Tibial nerve (tissue), 4 donors: Measurements from ENCODE around the gene CREB3L1. TPM values are rescaled to one million over a fixed set of nuclear protein-coding genes. Genes with fewer than 3 reads are reported as not detected.

Experiments used
- DNase-seq, 2 donors: peaks; one replicate each; pipeline ENCODE4 v3.0.0-alpha.2; 2019; ENCODE audit warnings: low spot score in 2 of 2
- H3K27ac ChIP-seq, 4 donors: fragments of 200-600 bp; sonication (generic) in 3 of 4; one replicate each; pipeline ENCODE4 v1.5.1; 2017 to 2019; ENCODE audit warnings: mild to moderate bottlenecking in 1 of 4
- H3K27me3 ChIP-seq, 2 donors: fragments of 200-600 bp; sonication (generic) in 1 of 2; one replicate each; pipeline versions ENCODE4 v1.5.1 to v1.6.0; 2017 to 2019
- H3K36me3 ChIP-seq, 3 donors: fragments of 200-600 bp; sonication (generic); one replicate each; pipeline ENCODE4 v1.5.1; 2018 to 2019
- H3K4me1 ChIP-seq, 4 donors: fragments of 200-600 bp; sonication (generic) in 3 of 4; one replicate each; pipeline ENCODE4 v1.5.1; 2017 to 2019
- H3K4me3 ChIP-seq, 4 donors: fragments of 200-600 bp; sonication (generic) in 3 of 4; one replicate each; pipeline ENCODE4 v1.5.1; 2017 to 2019; ENCODE audit warnings: mild to moderate bottlenecking in 1 of 4, moderate library complexity in 1 of 4
- H3K9me3 ChIP-seq, 4 donors: fragments of 200-600 bp; sonication (generic) in 3 of 4; one replicate each; pipeline ENCODE4 v1.5.1; 2017 to 2019
- CTCF ChIP-seq, 5 experiments: fragments of 200-600 bp in 3 of 5; fragments of 450-650 bp in 2 of 5; sonication (generic) in 3 of 5; IDR thresholded peaks; one replicate each; pipeline ENCODE4 v1.5.1; 2016 to 2019; ENCODE audit warnings: antibody characterized with exemption in 5 of 5, mild to moderate bottlenecking in 3 of 5, moderate library complexity in 2 of 5
- EP300 ChIP-seq, 2 donors: sonication (generic); formaldehyde crosslinking; IDR thresholded peaks; one replicate each; pipeline ENCODE4 v1.6.1; 2017; ENCODE audit warnings: antibody characterized with exemption in 2 of 2, mild to moderate bottlenecking in 1 of 2
- POLR2A ChIP-seq, 2 donors: fragments of 450-650 bp; IDR thresholded peaks; one replicate each; pipeline ENCODE4 v1.6.1; 2017; ENCODE audit warnings: antibody characterized with exemption in 2 of 2, mild to moderate bottlenecking in 2 of 2, moderate library complexity in 2 of 2
- WGBS, 2 donors: methylation state at CpG; one replicate each; pipeline ENCODE4 v1.1.5; 2018; 5-methylcytosine and 5-hydroxymethylcytosine counted together
- total RNA-seq, 4 donors: library from RNA; depleted of rRNA; stranded (reverse); fragments of >200 nt; gene quantifications; one replicate each; pipeline ENCODE4 v1.1.0, GENCODE V29; 2016

Gene CREB3L1
- total RNA-seq, 4 donors from 2014 or later = 2.0 to 6.9 (median 3.4) TPM

DNA sequence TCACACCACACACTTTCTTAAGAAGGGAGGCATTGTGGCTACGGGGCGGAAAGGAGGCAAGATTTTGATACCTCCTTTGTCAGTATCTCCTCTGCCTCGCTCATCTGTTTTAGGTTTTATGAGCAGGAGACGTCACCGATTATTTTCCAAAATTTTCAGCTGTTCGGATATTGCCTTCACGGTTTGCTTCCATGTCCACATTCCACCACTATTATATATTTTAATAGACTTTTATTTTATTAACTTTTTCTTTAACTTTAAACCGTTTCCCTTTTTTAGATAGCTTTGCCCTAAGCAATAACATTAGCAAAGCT, 33.7 kb upstream of the CREB3L1 start:
- Histone ChIP-seq H3K27me3 (peaks cover 0 to 3% of the 10 kb centered on the region in 2 donors), H3K4me3 (peak overlapping the region; percentile 35 to 56 (median 52)), H3K36me3 (no peaks in the 10 kb centered on the region), H3K4me1 (peaks cover 0 to 25% (median 14%) of the 10 kb centered on the region in 4 donors), H3K27ac (peak overlapping the region; percentile 59 to 83 (median 61)), H3K9me3 (no peaks in the 10 kb centered on the region)
- 25 to 31% methylated on average over 8 of the region's 8 CpGs for WGBS, 2 donors
- DNase-seq = no peak
- TF ChIP-seq CTCF (IDR thresholded peaks at IDR 0.05) = no peak
- TF ChIP-seq POLR2A (IDR thresholded peaks at IDR 0.05) = no peak
- no peak for TF ChIP-seq EP300 (IDR thresholded peaks at IDR 0.05)

GRCh38 chr11:46246521-46246920, 30.9 kb upstream of the CREB3L1 start:
- TF ChIP-seq EP300 (IDR thresholded peaks at IDR 0.05) (no peak), CTCF (IDR thresholded peaks at IDR 0.05) (no peak), POLR2A (IDR thresholded peaks at IDR 0.05) (no peak)
- WGBS, 2 donors = 76 to 89% methylated on average over 1 of the region's 1 CpG

GRCh38 chr11:46247090-46247489, 30.4 kb upstream of the CREB3L1 start:
- peaks cover 0 to 17% (median 6%) of the 10 kb centered on the region in 4 donors for H3K4me1 ChIP-seq
- TF ChIP-seq CTCF (IDR thresholded peaks at IDR 0.05) = no peak
- no peak for TF ChIP-seq EP300 (IDR thresholded peaks at IDR 0.05)
- TF ChIP-seq POLR2A (IDR thresholded peaks at IDR 0.05) = no peak
- WGBS, 2 donors = 89 to 91% methylated on average over 9 of the region's 9 CpGs
- no peak for DNase-seq
- H3K9me3 ChIP-seq = no peaks in the 10 kb centered on the region
- H3K36me3 ChIP-seq = no peaks in the 10 kb centered on the region
- no peak overlapping the region for H3K27ac ChIP-seq
- no peaks in the 10 kb centered on the region for H3K27me3 ChIP-seq
- no peak overlapping the region for H3K4me3 ChIP-seq

More at GRCh38 chr11:46246521-46246920, 30.9 kb upstream of the CREB3L1 start:
- no peaks in the 10 kb centered on the region for H3K9me3 ChIP-seq
- no peak overlapping the region for H3K4me3 ChIP-seq
- no peak overlapping the region for H3K27ac ChIP-seq
- DNase-seq = no peak
- peaks cover 0 to 17% (median 6%) of the 10 kb centered on the region in 4 donors for H3K4me1 ChIP-seq
- H3K27me3 ChIP-seq = no peaks in the 10 kb centered on the region
- H3K36me3 ChIP-seq = no peaks in the 10 kb centered on the region

DNA sequence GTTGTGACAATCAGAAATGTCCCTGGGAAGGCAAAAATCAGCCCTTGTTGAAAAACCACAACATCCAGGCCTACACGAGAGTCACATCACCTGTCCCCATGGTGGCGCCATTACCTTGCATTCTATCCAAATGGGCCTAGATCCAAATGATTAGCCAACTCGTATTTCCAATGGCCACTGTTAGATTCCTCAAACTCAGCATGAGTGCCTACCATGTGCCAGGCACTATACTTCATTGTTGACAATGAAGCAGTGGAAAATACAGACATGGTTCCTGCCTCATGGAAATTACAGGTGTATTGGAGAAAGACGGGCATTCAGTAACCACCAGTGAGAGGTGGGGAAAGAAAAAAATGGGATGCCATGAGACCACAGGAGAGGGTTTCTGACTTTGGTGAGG, 29.8 kb upstream of the CREB3L1 start:
- WGBS, 2 donors = 75 to 79% methylated on average over 4 of the region's 4 CpGs
- Histone ChIP-seq H3K27me3 (no peaks in the 10 kb centered on the region), H3K27ac (no peak overlapping the region), H3K36me3 (no peaks in the 10 kb centered on the region), H3K9me3 (no peaks in the 10 kb centered on the region), H3K4me3 (no peak overlapping the region), H3K4me1 (peaks cover 0 to 14% (median 4%) of the 10 kb centered on the region in 4 donors)
- DNase-seq = no peak
- no peak for TF ChIP-seq POLR2A (IDR thresholded peaks at IDR 0.05)
- TF ChIP-seq EP300 (IDR thresholded peaks at IDR 0.05) = no peak
- TF ChIP-seq CTCF (IDR thresholded peaks at IDR 0.05) = peak in 1 of 5 experiments; percentile 14

DNA sequence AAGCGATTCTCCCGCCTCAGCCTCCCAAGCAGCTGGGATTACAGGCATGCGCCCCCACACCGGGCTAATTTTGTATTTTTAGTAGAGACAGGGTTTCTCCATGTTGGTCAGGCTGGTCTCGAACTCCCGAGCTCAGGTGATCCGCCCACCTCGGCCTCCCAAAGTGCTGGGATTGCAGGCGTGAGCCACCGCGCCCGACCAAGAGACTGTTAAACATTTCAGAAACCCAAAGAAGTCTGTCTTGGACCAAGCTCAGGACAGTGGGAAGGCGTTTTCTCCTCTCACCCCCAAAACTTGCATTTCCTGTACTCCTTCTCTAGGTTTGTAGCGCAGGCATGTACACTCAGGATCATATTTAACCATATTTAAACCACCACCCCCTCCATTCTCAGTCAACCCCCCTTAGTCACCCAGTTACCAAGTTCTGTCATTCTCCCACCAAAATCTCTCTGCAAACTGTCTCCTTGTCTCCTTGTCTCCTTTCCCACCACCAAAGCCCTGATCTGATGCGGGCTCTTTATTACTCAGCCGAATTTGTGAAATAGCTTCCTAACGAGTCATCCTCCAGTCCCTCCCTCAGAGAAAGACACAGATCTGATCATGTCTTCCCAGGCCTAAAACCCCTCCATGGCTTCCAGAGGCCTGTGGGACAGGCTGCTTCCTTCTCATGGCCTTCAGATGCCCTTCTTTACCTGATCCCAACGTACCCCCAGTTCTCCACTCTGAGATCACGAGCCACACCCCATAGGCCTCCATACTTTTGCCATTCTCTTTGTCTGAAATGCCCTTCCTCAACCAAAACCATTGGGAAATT, 29.0 kb upstream of the CREB3L1 start:
- DNase-seq = no peak
- no peak overlapping the region for H3K27ac ChIP-seq
- H3K36me3 ChIP-seq = no peaks in the 10 kb centered on the region
- H3K4me3 ChIP-seq = no peak overlapping the region
- no peaks in the 10 kb centered on the region for H3K9me3 ChIP-seq
- 82 to 85% methylated on average over 19 of the region's 19 CpGs for WGBS, 2 donors
- H3K4me1 ChIP-seq = peaks cover 0 to 8% (median 1%) of the 10 kb centered on the region in 4 donors
- TF ChIP-seq CTCF (IDR thresholded peaks at IDR 0.05) = no peak
- TF ChIP-seq EP300 (IDR thresholded peaks at IDR 0.05) = no peak
- no peak for TF ChIP-seq POLR2A (IDR thresholded peaks at IDR 0.05)
- H3K27me3 ChIP-seq = no peaks in the 10 kb centered on the region
